SK-N-SH (cell line): ENCODE results near the gene PPP2R2B. TPM values are rescaled to one million over a fixed set of nuclear protein-coding genes. Genes with fewer than 3 reads are reported as not detected.

ENCODE experiments used
- CTCF ChIA-PET: fragments of 300-600, 350-600 bp; formaldehyde crosslinking; extraction: SDS; loops from one replicate; lab custom pipeline; 2021; lab: Yijun Ruan, JAX
- POLR2A ChIA-PET: fragments of 350-600 bp; sonication (Branson Sonifier 250); formaldehyde crosslinking; extraction: SDS; loops from one replicate; lab custom pipeline; 2020; ENCODE audit warnings: antibody characterized with exemption, inconsistent platforms; lab: Yijun Ruan, JAX
- DNase-seq: peaks from one replicate; pipeline ENCODE4 v3.0.0; 2012
- H2AFZ ChIP-seq: fragments of 200-600 bp; sonication (generic); 2 replicates; pipeline ENCODE4 v1.8.1; 2016; ENCODE audit warnings: antibody characterized with exemption, mild to moderate bottlenecking, low read depth
- H3F3A ChIP-seq: fragments of 200-600 bp; sonication (generic); replicated peaks from 2 replicates; pipeline ENCODE3; 2016; ENCODE audit warnings: antibody characterized with exemption, mild to moderate bottlenecking; ENCODE audit not compliant: insufficient read depth
- H3K27ac ChIP-seq, 2 experiments: fragments of 200-500 bp in 1 of 2; fragments of 200-600 bp in 1 of 2; sonication (Bioruptor generic) in 1 of 2; sonication (generic), shearing (Covaris generic) in 1 of 2; 2 replicates each; pipeline versions ENCODE4 v1.5.1 to v1.6.1; 2014 to 2016; ENCODE audit warnings: low read depth in 2 of 2, inconsistent platforms in 1 of 2, low read length in 1 of 2, mild to moderate bottlenecking in 1 of 2, mixed read lengths in 1 of 2
- H3K27me3 ChIP-seq: fragments of 200-600 bp; sonication (generic), shearing (Covaris generic); 2 replicates; pipeline ENCODE4 v1.6.1; 2016; ENCODE audit warnings: mixed run types; ENCODE audit not compliant: insufficient read depth
- H3K36me3 ChIP-seq, 2 experiments: fragments of 200-500 bp in 1 of 2; fragments of 200-600 bp in 1 of 2; sonication (Bioruptor generic) in 1 of 2; sonication (generic) in 1 of 2; replicated peaks in 1 of 2; 2 replicates each; pipeline versions ENCODE3 to v1.5.1; 2014 to 2016; ENCODE audit warnings: low read length in 1 of 2, mild to moderate bottlenecking in 1 of 2; ENCODE audit not compliant: insufficient read depth in 2 of 2, control insufficient read depth in 1 of 2
- H3K4me1 ChIP-seq, 2 experiments: fragments of 200-500 bp in 1 of 2; fragments of 200-600 bp in 1 of 2; sonication (Bioruptor generic) in 1 of 2; sonication (generic), shearing (Covaris generic) in 1 of 2; 2 replicates each; pipeline versions ENCODE4 v1.5.1 to v1.6.1; 2014 to 2016; ENCODE audit warnings: low read depth in 1 of 2, low read length in 1 of 2, mixed run types in 1 of 2; ENCODE audit not compliant: insufficient read depth in 2 of 2, control insufficient read depth in 1 of 2
- H3K4me2 ChIP-seq: fragments of 200-600 bp; sonication (generic), shearing (Covaris generic); 2 replicates; pipeline ENCODE4 v1.6.1; 2017; ENCODE audit warnings: mixed run types
- H3K4me3 ChIP-seq, 2 experiments: fragments of 200-500 bp in 1 of 2; fragments of 200-600 bp in 1 of 2; sonication (Bioruptor generic) in 1 of 2; sonication (generic), shearing (Covaris generic) in 1 of 2; 2 replicates each; pipeline versions ENCODE4 v1.5.1 to v1.8.1; 2014 to 2016; ENCODE audit warnings: low read depth in 2 of 2, inconsistent platforms in 1 of 2, low read length in 1 of 2, mild to moderate bottlenecking in 1 of 2, mixed read lengths in 1 of 2, moderate library complexity in 1 of 2
- H3K79me2 ChIP-seq: fragments of 200-600 bp; sonication (generic); 2 replicates; pipeline ENCODE4 v1.8.1; 2017; ENCODE audit warnings: mild to moderate bottlenecking; ENCODE audit not compliant: insufficient read depth
- H3K9ac ChIP-seq: fragments of 200-600 bp; sonication (generic); 2 replicates; pipeline ENCODE4 v1.6.1; 2017; ENCODE audit warnings: mixed run types
- H3K9me2 ChIP-seq: fragments of 200-600 bp; sonication (generic); 2 replicates; pipeline ENCODE4 v1.6.1; 2017; ENCODE audit warnings: mixed run types
- H3K9me3 ChIP-seq: fragments of 200-600 bp; sonication (generic); 2 replicates; pipeline ENCODE4 v1.6.1; 2017; ENCODE audit warnings: mixed run types, mild to moderate bottlenecking, moderate library complexity
- H4K20me1 ChIP-seq: fragments of 200-600 bp; sonication (generic); 2 replicates; pipeline ENCODE4 v1.6.1; 2017; ENCODE audit warnings: mild to moderate bottlenecking, mixed run types; ENCODE audit not compliant: insufficient read depth
- CHD2 ChIP-seq: fragments of 150-350 bp; IDR thresholded peaks from 2 replicates; pipeline ENCODE4 v1.6.1; 2018; ENCODE audit warnings: low read length; ENCODE audit not compliant: partially characterized antibody
- CTCF ChIP-seq: fragments of 200-600 bp; sonication (generic); IDR thresholded peaks from 2 replicates; pipeline ENCODE4 v1.6.1; 2017; ENCODE audit warnings: antibody characterized with exemption, mild to moderate bottlenecking, moderate library complexity
- RXRA ChIP-seq: IDR thresholded peaks from 2 replicates; pipeline ENCODE4 v1.4.0; 2012; ENCODE audit warnings: low read depth, mild to moderate bottlenecking, borderline replicate concordance
- ZBTB33 ChIP-seq: IDR thresholded peaks from 2 replicates; pipeline ENCODE4 v1.4.0; 2012; ENCODE audit warnings: low read depth, borderline replicate concordance
- WGBS: methylation state at CpG from one replicate; pipeline ENCODE4 v1.1.6; 2017; ENCODE audit warnings: low lambda C conversion rate; 5-methylcytosine and 5-hydroxymethylcytosine counted together
- polyA plus RNA-seq, 3 experiments: library from polyadenylated mRNA; depleted of rRNA; stranded (reverse); fragments of >200 nt; gene quantifications; 2 replicates each; pipeline ENCODE4 v1.2.3, GENCODE V29; 2012

Gene PPP2R2B
- polyA plus RNA-seq, 1 of the 3 experiments (the other 2 are of a cell fraction): 11.4 TPM

- Histone ChIP-seq H3K36me3 (no peaks in the 10 kb centered on the region), H2AFZ (no peak overlapping the region), H3F3A (no peaks in the 10 kb centered on the region), H3K9me2 (no peaks in the 10 kb centered on the region), H3K79me2 (no peaks in the 10 kb centered on the region), H3K9ac (no peak overlapping the region), H3K4me2 (no peak overlapping the region), H4K20me1 (no peaks in the 10 kb centered on the region), H3K4me3 (no peak overlapping the region), H3K27ac (no peak overlapping the region), H3K9me3 (no peaks in the 10 kb centered on the region), H3K4me1 (peaks cover 0 to 2% of the 10 kb centered on the region in 2 experiments; a peak in 2 of 4 replicates), H3K27me3 (no peaks in the 10 kb centered on the region)
- no peak for DNase-seq
- ChIA-PET CTCF (interaction anchor here (0.9 to 1.7 kb wide), 6 partner anchors 16 to 276 kb away, joined by 3 to 6 read pairs (median 4); no protein-coding TSS in a partner anchor), POLR2A (no interaction called here)
- TF ChIP-seq CTCF: peak; percentile 58
- TF ChIP-seq CHD2: no peak
- 65% methylated on average over 1 of the region's 1 CpG for WGBS
These were observed 256.2 kb downstream of the PPP2R2B start for GRCh38 chr5:146622391-146622790.

GRCh38 chr5:146620669-146621051 lies 257.9 kb downstream of the PPP2R2B start:
- DNase-seq: no peak
- H3K36me3 ChIP-seq: no peaks in the 10 kb centered on the region
- H3K4me1 ChIP-seq: peaks cover 0 to 2% of the 10 kb centered on the region in 2 experiments; a peak in 2 of 4 replicates
- WGBS: 73% methylated on average over 5 of the region's 5 CpGs
- no peak overlapping the region for H3K4me3 ChIP-seq
- no peaks in the 10 kb centered on the region for H3K79me2 ChIP-seq
- H3K9me2 ChIP-seq: no peaks in the 10 kb centered on the region
- TF ChIP-seq ZBTB33: no peak
- H4K20me1 ChIP-seq: no peaks in the 10 kb centered on the region
- no peak overlapping the region for H3K9ac ChIP-seq
- H3K4me2 ChIP-seq: no peak overlapping the region
- H3K27ac ChIP-seq: no peak overlapping the region
- H3K27me3 ChIP-seq: no peaks in the 10 kb centered on the region
- no peaks in the 10 kb centered on the region for H3K9me3 ChIP-seq
- H3F3A ChIP-seq: no peaks in the 10 kb centered on the region
- H2AFZ ChIP-seq: no peak overlapping the region
- CTCF ChIA-PET: interaction anchor here (1.2 to 1.7 kb wide), 2 partner anchors 79 to 346 kb away, joined by 3 to 6 read pairs; no protein-coding TSS in a partner anchor
- POLR2A ChIA-PET: no interaction called here

GRCh38 chr5:146620031-146620668 lies 258.4 kb downstream of the PPP2R2B start:
- H4K20me1 ChIP-seq: no peaks in the 10 kb centered on the region
- H3K4me1 ChIP-seq: peaks cover 0 to 2% of the 10 kb centered on the region in 2 experiments; a peak in 2 of 4 replicates
- no peak overlapping the region for H3K9ac ChIP-seq
- H3K27ac ChIP-seq: no peak overlapping the region
- no peaks in the 10 kb centered on the region for H3K9me2 ChIP-seq
- no peak for DNase-seq
- no peaks in the 10 kb centered on the region for H3F3A ChIP-seq
- WGBS: 75% methylated on average over 10 of the region's 10 CpGs
- no peak overlapping the region for H2AFZ ChIP-seq
- TF ChIP-seq RXRA: no peak
- ChIA-PET POLR2A (no interaction called here), CTCF (interaction anchor here (1.2 to 1.7 kb wide), 2 partner anchors 78 to 346 kb away, joined by 3 to 6 read pairs; no protein-coding TSS in a partner anchor)
- H3K4me3 ChIP-seq: no peak overlapping the region
- H3K27me3 ChIP-seq: no peaks in the 10 kb centered on the region
- no peaks in the 10 kb centered on the region for H3K36me3 ChIP-seq
- H3K9me3 ChIP-seq: no peaks in the 10 kb centered on the region
- H3K4me2 ChIP-seq: no peak overlapping the region
- no peaks in the 10 kb centered on the region for H3K79me2 ChIP-seq
